ENCODE results near the gene HEPN1.

HEPN1 gene

GRCh38 chr11:124890683-124891372, 28.2 kb upstream of the HEPN1 start:
- Histone ChIP-seq H3K4me3 (ENCODE audit: low read depth, low read length) (no peak overlapping the region), H3K36me3 (ENCODE audit: control insufficient read depth, insufficient read depth, low read length) (no peaks in the 10 kb centered on the region), H3K4me1 (no peaks in the 10 kb centered on the region), H3K9me3 (ENCODE audit: control insufficient read depth, low read length) (no peaks in the 10 kb centered on the region), H3K27ac (no peak overlapping the region), H3K4me2 (ENCODE audit: low read length) (no peak overlapping the region), H3K9ac (no peak overlapping the region), H2AFZ (no peak overlapping the region), H3K79me2 (no peaks in the 10 kb centered on the region), H3K27me3 (ENCODE audit: control insufficient read depth, insufficient read depth, low read length) (no peaks in the 10 kb centered on the region)
- TF ChIP-seq, protein P1, sequence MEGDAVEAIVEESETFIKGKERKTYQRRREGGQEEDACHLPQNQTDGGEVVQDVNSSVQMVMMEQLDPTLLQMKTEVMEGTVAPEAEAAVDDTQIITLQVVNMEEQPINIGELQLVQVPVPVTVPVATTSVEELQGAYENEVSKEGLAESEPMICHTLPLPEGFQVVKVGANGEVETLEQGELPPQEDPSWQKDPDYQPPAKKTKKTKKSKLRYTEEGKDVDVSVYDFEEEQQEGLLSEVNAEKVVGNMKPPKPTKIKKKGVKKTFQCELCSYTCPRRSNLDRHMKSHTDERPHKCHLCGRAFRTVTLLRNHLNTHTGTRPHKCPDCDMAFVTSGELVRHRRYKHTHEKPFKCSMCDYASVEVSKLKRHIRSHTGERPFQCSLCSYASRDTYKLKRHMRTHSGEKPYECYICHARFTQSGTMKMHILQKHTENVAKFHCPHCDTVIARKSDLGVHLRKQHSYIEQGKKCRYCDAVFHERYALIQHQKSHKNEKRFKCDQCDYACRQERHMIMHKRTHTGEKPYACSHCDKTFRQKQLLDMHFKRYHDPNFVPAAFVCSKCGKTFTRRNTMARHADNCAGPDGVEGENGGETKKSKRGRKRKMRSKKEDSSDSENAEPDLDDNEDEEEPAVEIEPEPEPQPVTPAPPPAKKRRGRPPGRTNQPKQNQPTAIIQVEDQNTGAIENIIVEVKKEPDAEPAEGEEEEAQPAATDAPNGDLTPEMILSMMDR (IDR thresholded peaks at IDR 0.05) = no peak

DNA sequence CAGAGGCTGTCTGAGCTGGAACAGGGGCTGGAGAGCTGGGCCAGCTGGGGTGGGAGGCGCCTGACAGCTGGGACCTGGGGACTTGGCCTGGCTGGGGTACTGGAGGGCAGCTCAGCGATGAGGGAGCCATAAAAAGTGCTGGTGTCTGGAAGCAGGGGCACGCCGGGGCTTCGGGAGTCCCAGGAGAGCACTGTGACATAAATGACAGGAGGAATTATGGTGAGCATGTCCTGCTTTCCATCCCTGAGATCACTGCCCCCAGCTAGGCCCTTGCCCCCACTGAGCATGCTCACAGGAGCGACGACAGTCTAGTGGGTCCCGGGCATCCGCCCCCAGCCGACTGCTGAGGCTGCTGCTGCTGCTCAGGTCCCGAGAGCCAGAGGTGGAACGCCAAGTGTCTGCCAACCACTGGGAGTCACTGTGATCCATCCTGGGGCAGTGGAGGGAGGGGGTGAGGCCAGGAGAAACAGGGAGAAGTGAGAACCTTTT, 27.6 kb upstream of the HEPN1 start:
- Histone ChIP-seq H3K36me3 (ENCODE audit: control insufficient read depth, insufficient read depth, low read length) (no peaks in the 10 kb centered on the region), H2AFZ (no peak overlapping the region), H3K79me2 (no peaks in the 10 kb centered on the region), H3K9me3 (ENCODE audit: control insufficient read depth, low read length) (no peaks in the 10 kb centered on the region), H3K9ac (no peak overlapping the region), H3K4me3 (ENCODE audit: low read depth, low read length) (no peak overlapping the region), H3K27me3 (ENCODE audit: control insufficient read depth, insufficient read depth, low read length) (no peaks in the 10 kb centered on the region), H3K27ac (no peak overlapping the region), H3K4me1 (no peaks in the 10 kb centered on the region), H3K4me2 (ENCODE audit: low read length) (no peak overlapping the region)
- TF ChIP-seq, protein P1 (IDR thresholded peaks at IDR 0.05) = no peak

DNA sequence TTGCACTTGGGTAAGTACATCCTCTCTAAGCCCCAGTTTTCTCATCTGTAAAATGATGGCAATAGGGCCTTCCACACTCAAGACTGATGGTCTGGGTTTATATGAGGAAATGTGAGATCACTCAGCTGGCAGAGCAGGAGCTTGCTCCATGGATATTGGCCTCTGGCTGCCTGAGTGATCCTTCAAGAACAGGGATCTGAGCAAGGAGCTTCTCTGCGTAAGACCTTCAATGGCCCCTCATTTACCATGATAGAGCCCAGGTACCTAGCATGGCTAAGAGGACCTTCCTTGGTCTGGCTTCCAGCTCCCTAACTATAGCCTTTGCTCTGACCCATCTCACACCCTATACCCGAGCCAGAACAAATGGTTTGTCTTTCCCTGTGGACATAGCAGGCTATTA, 26.9 kb upstream of the HEPN1 start:
- Histone ChIP-seq H3K79me2 (no peaks in the 10 kb centered on the region), H3K9ac (no peak overlapping the region), H2AFZ (no peak overlapping the region), H3K4me3 (ENCODE audit: low read depth, low read length) (no peak overlapping the region), H3K9me3 (ENCODE audit: control insufficient read depth, low read length) (no peaks in the 10 kb centered on the region), H3K27me3 (ENCODE audit: control insufficient read depth, insufficient read depth, low read length) (no peaks in the 10 kb centered on the region), H3K4me2 (ENCODE audit: low read length) (no peak overlapping the region), H3K27ac (no peak overlapping the region), H3K4me1 (no peaks in the 10 kb centered on the region), H3K36me3 (ENCODE audit: control insufficient read depth, insufficient read depth, low read length) (no peaks in the 10 kb centered on the region)
- TF ChIP-seq, protein P1 (IDR thresholded peaks at IDR 0.05) = no peak

DNA sequence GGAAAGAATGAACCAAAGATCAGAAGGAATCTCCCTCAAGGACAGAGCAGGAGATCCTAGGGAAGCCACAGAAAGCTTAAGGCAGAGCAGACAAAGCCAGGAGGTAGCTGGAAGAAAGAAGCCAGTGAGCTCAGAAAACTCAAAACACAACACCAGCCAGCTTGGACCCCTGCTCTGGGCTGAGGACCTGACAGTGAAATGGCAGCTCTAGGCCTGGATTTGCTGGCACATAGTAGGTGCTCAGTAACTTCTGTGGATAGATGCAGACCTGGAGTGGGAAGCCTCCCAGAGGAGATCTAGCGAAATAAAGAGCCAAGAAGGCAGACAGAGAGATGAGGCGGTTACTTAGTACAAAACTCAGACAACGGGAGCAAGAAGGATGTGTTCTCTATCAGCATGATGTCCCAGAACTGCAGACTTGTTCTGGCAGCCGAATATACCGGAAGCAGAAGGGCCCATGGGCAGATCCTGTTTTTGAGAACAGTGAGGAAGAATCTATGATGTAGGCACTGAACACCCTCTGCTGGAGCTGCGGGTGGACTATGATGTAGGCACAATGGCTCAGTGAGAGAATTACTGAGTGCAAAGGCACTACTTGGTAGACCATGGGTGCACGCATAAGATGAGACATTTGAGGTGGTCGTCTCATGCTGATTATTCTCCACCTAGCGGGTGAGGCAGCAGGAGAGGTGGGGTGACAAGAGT, 26.1 kb upstream of the HEPN1 start:
- no peaks in the 10 kb centered on the region for H3K9me3 ChIP-seq (ENCODE audit: control insufficient read depth, low read length)
- H2AFZ ChIP-seq = no peak overlapping the region
- no peak overlapping the region for H3K4me3 ChIP-seq (ENCODE audit: low read depth, low read length)
- no peaks in the 10 kb centered on the region for H3K36me3 ChIP-seq (ENCODE audit: control insufficient read depth, insufficient read depth, low read length)
- H3K79me2 ChIP-seq = no peaks in the 10 kb centered on the region
- H3K4me2 ChIP-seq (ENCODE audit: low read length) = no peak overlapping the region
- TF ChIP-seq, protein P1 (IDR thresholded peaks at IDR 0.05) = no peak
- H3K27ac ChIP-seq = no peak overlapping the region
- H3K9ac ChIP-seq = no peak overlapping the region
- no peaks in the 10 kb centered on the region for H3K4me1 ChIP-seq
- H3K27me3 ChIP-seq (ENCODE audit: control insufficient read depth, insufficient read depth, low read length) = no peaks in the 10 kb centered on the region

Measured in parathyroid adenoma (tissue), 2 donors.